HEK293T (cell line): ENCODE results near the gene KCNMA1.
A peak's percentile ranks its signal among the peaks of the same experiment; 100 is the strongest.

ENCODE experiments used
- CTCF ChIA-PET: fragments of 350-600 bp; formaldehyde crosslinking; extraction: SDS; loops from one replicate; lab custom pipeline; 2021; ENCODE audit warnings: antibody characterized with exemption, inconsistent platforms; lab: Yijun Ruan, JAX
- POLR2A ChIA-PET: fragments of 350-600 bp; formaldehyde crosslinking; extraction: SDS; loops from one replicate; lab custom pipeline; 2020; ENCODE audit warnings: antibody characterized with exemption, inconsistent platforms; lab: Yijun Ruan, JAX
- DNase-seq: peaks from one replicate; pipeline ENCODE4 v3.0.0; 2012; ENCODE audit warnings: mixed read lengths; ENCODE audit errors: extremely low spot score
- ARNT ChIP-seq: fragments of 450-650 bp; IDR thresholded peaks from 2 replicates; pipeline ENCODE4 v1.6.1; 2017; ENCODE audit warnings: mild to moderate bottlenecking
- BHLHE40 ChIP-seq: fragments of 450-650 bp; IDR thresholded peaks from 2 replicates; pipeline ENCODE4 v1.6.1; 2016; ENCODE audit warnings: mild to moderate bottlenecking, moderate library complexity, borderline replicate concordance
- CTBP1 ChIP-seq: fragments of 450-650 bp; IDR thresholded peaks from 2 replicates; pipeline ENCODE4 v1.6.1; 2016; ENCODE audit warnings: borderline replicate concordance
- ELF4 ChIP-seq: fragments of 450-650 bp; IDR thresholded peaks from 2 replicates; pipeline ENCODE4 v1.6.1; 2017; ENCODE audit warnings: antibody characterized with exemption
- FOXA1 ChIP-seq: fragments of 450-650 bp; IDR thresholded peaks from 2 replicates; pipeline ENCODE4 v1.6.1; 2016; ENCODE audit warnings: mild to moderate bottlenecking
- FOXK2 ChIP-seq: fragments of 450-650 bp; IDR thresholded peaks from 2 replicates; pipeline ENCODE4 v1.6.1; 2016; ENCODE audit warnings: mild to moderate bottlenecking
- FOXM1 ChIP-seq: fragments of 450-650 bp; IDR thresholded peaks from 2 replicates; pipeline ENCODE4 v1.6.1; 2017; ENCODE audit warnings: mild to moderate bottlenecking, borderline replicate concordance
- HDGF ChIP-seq: fragments of 450-650 bp; IDR thresholded peaks from 2 replicates; pipeline ENCODE4 v1.6.1; 2017; ENCODE audit warnings: antibody characterized with exemption, borderline replicate concordance
- L3MBTL2 ChIP-seq: fragments of 450-650 bp; conservative IDR thresholded peaks from 2 replicates; pipeline ENCODE4 v1.6.1; 2016; ENCODE audit warnings: mild to moderate bottlenecking
- LEF1 ChIP-seq: fragments of 450-650 bp; IDR thresholded peaks from 2 replicates; pipeline ENCODE4 v1.6.1; 2017; ENCODE audit warnings: mild to moderate bottlenecking, borderline replicate concordance
- NFRKB ChIP-seq: fragments of 450-650 bp; IDR thresholded peaks from 2 replicates; pipeline ENCODE4 v1.6.1; 2016; ENCODE audit warnings: mild to moderate bottlenecking, moderate library complexity
- SP1 ChIP-seq: fragments of 450-650 bp; IDR thresholded peaks from 2 replicates; pipeline ENCODE4 v1.6.1; 2017
- SUZ12 ChIP-seq: fragments of 450-650 bp; IDR thresholded peaks from 2 replicates; pipeline ENCODE4 v1.6.1; 2016; ENCODE audit warnings: mild to moderate bottlenecking
- TARDBP ChIP-seq: fragments of 450-650 bp; IDR thresholded peaks from 2 replicates; pipeline ENCODE4 v1.6.1; 2016
- ZNF384 ChIP-seq: fragments of 450-650 bp; IDR thresholded peaks from 2 replicates; pipeline ENCODE4 v1.6.1; 2016
- TF ChIP-seq, protein P1 (sequence below): fragments of 450-650 bp; IDR thresholded peaks from 2 replicates; pipeline ENCODE4 v1.6.1; 2016

KCNMA1 gene

DNA sequence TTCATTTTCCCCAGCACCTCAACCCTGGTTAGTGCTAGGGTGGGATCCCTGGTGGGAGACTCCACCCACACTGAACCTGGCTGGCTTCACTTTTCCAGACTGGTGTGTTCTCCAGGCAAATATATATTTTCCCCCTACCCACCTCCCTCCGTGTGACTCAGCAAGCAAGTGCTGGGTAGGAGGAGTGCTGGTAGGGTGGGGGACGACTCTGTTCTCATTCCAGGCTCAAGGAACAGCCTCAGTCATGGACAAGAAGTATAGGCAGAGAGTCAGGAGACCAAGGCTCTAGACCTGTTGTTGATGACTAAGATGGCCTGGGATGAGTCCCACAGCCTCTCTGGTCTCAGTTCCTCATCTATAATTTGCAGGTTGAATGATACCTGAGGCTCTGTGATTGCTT, 328.1 kb downstream of the KCNMA1 start:
- CTCF ChIA-PET: no interaction called here
- no peak for DNase-seq
- TF ChIP-seq SUZ12 (no peak), SP1 (no peak), BHLHE40 (no peak), LEF1 (no peak), ELF4 (no peak), TARDBP (no peak), ARNT (no peak), CTBP1 (no peak), L3MBTL2 (no peak), FOXK2 (no peak), NFRKB (no peak), FOXM1 (no peak), HDGF (no peak), ZNF384 (no peak)
- TF ChIP-seq, protein P1, sequence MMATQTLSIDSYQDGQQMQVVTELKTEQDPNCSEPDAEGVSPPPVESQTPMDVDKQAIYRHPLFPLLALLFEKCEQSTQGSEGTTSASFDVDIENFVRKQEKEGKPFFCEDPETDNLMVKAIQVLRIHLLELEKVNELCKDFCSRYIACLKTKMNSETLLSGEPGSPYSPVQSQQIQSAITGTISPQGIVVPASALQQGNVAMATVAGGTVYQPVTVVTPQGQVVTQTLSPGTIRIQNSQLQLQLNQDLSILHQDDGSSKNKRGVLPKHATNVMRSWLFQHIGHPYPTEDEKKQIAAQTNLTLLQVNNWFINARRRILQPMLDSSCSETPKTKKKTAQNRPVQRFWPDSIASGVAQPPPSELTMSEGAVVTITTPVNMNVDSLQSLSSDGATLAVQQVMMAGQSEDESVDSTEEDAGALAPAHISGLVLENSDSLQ: no peak
- POLR2A ChIA-PET: no interaction called here

DNA sequence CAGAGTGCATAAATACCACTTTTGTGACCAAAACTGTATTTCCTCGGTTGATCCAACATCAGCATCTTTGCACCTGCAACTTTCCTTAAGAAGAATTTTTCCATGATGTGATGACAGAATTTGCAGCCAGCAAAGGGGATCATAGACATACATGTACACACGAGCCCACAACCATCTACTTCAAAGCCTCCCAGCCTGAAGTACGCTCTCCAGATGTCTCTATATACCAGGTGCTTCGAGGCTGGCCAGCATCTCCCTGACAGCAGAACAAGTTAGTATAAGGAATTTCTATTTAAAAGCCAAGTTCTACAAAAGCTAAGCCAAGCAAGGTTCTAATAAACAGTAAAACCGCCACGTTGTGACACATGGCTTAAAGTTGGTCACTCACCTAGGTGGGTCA, 328.5 kb downstream of the KCNMA1 start:
- no peak for DNase-seq
- POLR2A ChIA-PET: no interaction called here
- CTCF ChIA-PET: no interaction called here
- TF ChIP-seq ELF4: no peak
- no peak for TF ChIP-seq L3MBTL2
- TF ChIP-seq ZNF384: no peak
- TF ChIP-seq BHLHE40: no peak
- TF ChIP-seq FOXA1: no peak
- TF ChIP-seq TARDBP: no peak
- no peak for TF ChIP-seq SUZ12
- TF ChIP-seq ARNT: no peak
- TF ChIP-seq NFRKB: no peak
- TF ChIP-seq SP1: no peak

DNA sequence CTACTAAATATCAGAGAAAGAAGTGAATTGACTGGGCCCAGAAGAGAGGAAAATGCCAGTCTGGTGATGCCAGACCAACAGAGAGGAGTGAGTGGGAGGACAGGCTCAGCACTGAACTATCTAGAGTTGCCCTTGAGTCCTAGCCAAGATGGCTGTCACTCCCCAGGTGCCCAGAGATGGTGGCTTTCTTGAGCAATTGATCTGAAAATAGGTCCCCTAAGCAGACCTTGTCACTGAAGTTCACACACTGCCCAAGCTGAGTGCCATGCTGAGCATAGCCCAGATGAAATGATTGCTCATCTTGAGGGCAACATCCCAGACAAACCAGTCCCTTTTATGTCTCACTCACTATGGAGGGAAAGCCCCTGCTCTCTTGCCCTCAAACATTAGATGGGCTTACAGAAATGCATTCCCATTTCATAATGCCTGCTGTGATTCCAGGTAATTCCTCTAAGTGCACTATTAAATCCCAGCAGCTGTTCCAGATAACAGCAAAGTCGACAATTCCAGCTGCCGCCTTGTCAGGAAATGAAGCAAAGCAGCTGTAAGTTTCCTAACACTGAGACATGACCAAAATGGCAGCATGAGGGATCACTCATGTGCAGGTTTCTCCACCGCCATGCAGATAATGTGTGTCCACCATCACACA, 329.4 kb downstream of the KCNMA1 start:
- TF ChIP-seq BHLHE40 (no peak), ARNT (no peak), ZNF384 (no peak), TARDBP (no peak), HDGF (no peak), FOXM1 (no peak), SP1 (no peak), FOXK2 (no peak)
- TF ChIP-seq, protein P1: no peak
- CTCF ChIA-PET: no interaction called here
- DNase-seq: no peak
- POLR2A ChIA-PET: no interaction called here

DNA sequence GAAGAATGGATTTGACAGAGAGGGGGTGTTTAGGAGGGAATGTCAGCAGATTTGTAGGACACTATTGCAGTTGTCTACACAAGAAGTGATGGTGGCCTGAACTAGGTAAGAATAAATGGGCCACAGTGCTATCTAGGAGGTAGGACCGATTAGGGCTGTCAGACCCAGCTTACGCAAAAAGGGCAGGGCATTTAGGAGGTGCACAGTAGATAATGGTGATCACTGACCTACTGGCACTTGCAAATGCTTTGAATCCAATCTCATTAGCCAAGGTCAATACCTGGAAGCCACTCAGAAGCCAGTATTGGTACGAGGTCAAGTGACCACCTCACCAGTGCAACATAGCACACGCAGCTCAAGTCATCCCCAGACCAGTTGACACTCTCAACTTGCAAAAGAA, 330.9 kb downstream of the KCNMA1 start:
- no peak for DNase-seq
- CTCF ChIA-PET: interaction anchor here (1.1 to 2.1 kb wide), 2 partner anchors 10 to 337 kb away, joined by 3 to 8 read pairs; no protein-coding TSS in a partner anchor
- POLR2A ChIA-PET: no interaction called here
- no peak for TF ChIP-seq LEF1
- TF ChIP-seq HDGF: no peak
- no peak for TF ChIP-seq FOXK2
- TF ChIP-seq, protein P1: no peak
- no peak for TF ChIP-seq TARDBP
- no peak for TF ChIP-seq L3MBTL2
- TF ChIP-seq ZNF384: no peak

DNA sequence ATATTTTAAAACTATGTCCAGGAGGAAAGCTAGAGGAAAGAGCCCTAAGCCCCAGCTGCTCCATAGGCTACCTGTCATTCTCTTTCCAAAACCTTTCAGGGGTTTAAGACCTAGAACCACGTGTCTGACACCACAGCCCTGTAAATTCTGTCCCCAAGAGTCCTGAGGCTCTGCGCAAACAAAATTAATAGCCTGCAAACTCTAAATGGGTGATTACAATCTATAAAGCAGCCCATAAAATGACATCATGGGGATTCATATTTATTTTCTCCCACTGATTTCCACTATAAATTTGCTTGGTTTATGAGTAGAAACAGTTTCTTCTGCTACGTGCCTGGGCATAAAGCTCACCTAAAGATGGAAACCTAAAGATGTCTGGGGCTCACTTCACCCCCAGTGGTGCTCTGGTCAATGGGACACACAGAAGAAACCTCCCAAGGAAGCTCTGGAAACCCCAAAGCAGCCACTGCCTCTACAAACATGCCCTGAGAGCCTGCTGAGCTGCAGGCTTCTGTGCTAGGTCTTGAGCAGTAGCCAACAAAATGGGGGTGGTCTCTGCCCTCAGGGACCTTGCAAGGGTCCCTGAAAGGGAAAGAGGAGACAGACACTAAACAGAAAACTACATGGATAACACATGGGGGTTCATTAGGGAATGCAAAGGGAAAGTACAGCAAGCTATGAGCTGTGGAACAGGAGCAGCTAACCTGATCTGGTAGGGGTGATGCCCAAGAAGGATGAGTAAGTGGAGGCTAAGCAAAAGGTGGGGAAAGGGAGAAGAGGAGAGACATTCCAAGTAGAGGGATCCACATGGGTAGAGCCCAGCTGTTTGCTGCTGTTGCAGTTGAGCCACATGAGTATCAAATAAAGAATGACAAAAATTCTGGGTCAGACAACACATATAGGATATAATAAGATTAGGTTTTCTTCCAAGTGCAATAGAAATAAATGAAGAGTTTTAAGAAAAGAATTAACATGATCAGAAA, 331.7 kb downstream of the KCNMA1 start:
- TF ChIP-seq CTBP1 (peak; percentile 91), ZNF384 (no peak), FOXM1 (no peak), ARNT (0 out of 2 replicates have a peak, but pooled peaks have one; percentile 40), FOXA1 (peak; percentile 59; the same call in 1 of the 2 replicates)
- TF ChIP-seq, protein P1: peak; percentile 65
- CTCF ChIA-PET: interaction anchor here (1.1 to 2.1 kb wide), 2 partner anchors 9 to 337 kb away, joined by 3 to 8 read pairs; no protein-coding TSS in a partner anchor
- POLR2A ChIA-PET: interaction anchor here (1.0 kb wide), 1 partner anchor 13 kb away, joined by 3 read pairs; no protein-coding TSS in a partner anchor
- no peak for DNase-seq
